GM18520 (cell line): ENCODE results near the gene HHLA2.
"Not testable (repeated sequence)": the region's sequence is repeated elsewhere in the genome, so short reads cannot be mapped to it uniquely, and the experiment has no call there.

Source experiments
- ATAC-seq: cut with Tn5 transposase; IDR thresholded peaks from one replicate; pipeline ENCODE4 v1.9.1; 2021; ENCODE audit not compliant: unreplicated experiment

HHLA2 gene

DNA sequence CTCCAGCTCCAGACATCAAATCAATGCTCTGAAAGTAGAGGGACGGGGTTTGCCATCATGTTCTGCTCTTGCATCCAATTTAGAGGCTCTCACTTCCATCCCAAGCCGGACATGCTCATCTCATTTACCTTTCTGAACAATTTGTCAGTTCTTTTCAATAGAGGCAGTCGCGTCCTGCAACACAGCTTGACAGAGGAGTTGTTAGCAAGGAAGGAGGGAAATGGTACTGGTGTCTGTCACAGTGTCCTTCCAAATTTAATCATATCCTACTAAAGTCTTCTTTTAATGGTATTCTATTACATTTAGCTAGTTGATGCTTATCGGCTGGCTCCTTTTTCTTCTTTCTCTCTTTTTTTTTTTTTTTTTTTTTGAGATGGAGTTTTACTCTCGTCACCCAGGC lies 45.6 kb downstream of the HHLA2 start:
- ATAC-seq: no peak

GRCh38 chr3:108342837-108343486 lies 46.6 kb downstream of the HHLA2 start:
- peak; percentile 75 for ATAC-seq

GRCh38 chr3:108343491-108343890 lies 47.1 kb downstream of the HHLA2 start:
- no peak for ATAC-seq

DNA sequence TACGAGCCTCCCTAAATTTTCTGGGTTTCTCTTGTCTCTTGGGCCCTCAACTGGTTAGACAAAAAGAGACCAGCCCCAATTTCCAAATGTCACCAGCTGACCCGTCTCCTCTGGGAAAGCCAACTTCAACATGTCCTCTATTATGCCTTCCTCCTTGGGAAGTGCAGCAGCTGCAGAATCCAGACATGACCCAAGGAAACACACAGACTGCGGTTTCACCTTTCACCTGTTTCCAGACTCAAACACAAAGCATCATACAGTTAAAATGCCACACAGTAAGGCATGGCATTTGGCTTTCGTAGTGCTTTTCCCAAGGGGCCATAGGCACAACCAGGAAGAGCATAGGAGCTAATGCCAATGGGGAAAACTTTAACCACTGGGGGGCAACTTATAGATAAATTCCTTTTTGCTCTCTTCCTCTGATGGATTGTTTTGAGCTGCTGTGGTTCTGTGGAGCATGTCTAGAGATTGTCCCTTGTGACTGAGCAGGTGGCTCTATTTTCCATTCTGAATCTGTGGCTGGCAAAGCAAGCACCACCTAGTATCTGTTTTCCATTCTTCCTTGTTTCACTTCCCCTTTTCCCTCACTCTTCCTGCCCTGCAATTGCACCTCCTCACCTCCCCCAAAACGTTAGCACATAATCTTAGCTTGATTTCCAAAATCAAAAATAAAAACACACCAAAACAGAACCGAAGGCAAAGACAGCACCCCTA lies 49.3 kb downstream of the HHLA2 start:
- ATAC-seq: no peak

DNA sequence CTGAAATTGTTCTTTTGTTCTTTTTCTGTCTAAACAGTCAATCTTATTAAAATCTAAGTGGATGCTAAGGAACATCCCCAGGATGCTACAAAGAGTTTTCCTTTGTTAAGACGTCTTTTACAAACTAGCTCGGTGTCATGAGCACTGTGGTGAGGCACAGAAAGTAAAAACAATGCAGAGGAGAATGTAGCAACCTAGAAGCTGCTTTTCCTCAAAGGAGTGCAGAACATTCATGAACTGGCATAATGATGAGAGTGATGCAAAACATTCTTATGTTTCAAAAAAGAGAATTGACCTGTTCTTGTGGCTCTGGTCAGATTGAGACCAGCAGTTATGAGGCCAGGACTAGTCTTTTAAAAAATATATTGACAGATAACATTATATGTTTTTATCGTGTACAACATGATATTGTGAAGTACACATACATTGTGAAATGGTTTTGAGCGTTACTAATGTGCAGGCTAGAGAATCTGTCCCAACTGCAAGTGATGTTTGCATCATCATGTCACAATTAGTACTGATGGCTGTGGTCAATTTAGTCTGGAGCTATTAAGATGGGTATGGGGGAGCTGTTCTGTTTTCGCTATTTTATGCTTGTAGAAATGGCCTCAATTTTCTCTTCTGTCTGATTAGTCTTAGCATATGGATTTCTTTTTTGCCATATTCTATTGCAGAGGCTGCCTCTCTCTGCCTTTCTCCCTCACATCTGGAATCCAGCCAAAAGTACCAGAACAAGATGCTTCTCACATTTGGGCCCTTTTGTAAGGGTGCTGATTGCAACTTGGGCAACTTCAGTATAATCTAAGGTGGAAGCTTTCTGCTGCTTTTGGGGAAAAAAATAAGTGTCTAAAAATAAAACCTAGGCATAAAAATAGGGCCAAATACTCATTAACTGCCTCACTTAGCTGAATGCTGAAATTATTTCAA lies 50.2 kb downstream of the HHLA2 start:
- no peak for ATAC-seq

GRCh38 chr3:108352176-108352575 lies 55.8 kb downstream of the HHLA2 start:
- ATAC-seq: no peak

- ATAC-seq: no peak
Measured at GRCh38 chr3:108354562-108354961, 58.2 kb downstream of the HHLA2 start.

DNA sequence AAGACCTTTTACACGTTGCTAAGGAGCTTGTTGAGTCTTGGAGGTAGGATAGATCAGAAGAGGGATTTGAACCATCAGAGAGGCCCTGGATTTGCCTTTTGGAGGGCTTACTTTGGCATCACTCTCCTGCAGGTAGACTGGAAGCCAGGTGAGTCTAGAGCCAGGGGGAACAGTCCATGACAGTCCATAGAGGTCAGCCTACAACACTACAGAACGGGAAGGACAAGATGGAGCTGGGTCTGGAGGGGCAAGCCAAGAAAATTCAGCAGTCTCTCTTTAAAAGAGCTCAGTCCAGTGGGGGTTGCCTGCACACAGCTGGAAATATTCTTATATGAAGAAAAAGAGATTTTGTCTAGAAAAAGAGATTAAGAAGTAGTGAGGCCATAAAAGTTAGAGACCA lies 60.7 kb downstream of the HHLA2 start:
- no peak for ATAC-seq

DNA sequence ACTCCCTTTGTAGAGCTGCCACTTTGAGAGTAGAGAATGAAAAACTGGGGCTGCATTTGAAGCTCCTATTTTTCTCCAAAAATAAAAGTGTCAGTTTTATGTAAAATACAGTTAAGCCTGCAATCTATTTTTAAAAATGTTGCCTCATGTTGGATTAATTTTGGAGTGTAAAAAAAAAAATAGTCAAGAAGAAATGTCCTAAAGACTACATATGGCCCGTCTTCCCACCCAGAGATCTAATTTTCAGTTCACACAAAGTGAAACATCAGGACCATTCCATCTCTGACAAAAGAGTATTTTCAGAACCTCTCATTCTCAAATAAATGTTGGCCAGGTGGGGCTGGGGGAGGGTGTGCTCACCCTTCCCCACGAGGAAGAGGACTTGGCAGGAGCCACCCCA lies 62.7 kb downstream of the HHLA2 start:
- no peak for ATAC-seq

DNA sequence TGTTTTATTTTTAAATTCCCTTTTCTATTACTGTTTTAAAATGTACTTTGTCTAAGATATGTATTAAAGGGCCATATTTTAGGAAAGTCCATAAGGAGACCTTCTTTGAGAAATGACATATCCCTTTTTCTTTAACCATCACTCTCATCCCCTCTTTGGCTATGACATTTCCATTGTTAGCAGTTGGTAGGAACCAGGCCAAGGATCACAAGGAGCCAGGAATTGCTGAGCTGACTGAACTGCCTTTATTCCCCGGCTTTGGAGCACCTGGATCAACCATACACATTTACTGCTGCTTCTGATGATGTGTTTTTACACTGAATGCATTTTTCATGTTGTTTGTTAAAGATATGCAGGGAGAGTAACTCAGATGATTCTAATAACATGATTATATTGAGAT lies 79.7 kb downstream of the HHLA2 start:
- no peak for ATAC-seq

- no peak for ATAC-seq
Measured at GRCh38 chr3:108377384-108377783, 81.0 kb downstream of the HHLA2 start.

DNA sequence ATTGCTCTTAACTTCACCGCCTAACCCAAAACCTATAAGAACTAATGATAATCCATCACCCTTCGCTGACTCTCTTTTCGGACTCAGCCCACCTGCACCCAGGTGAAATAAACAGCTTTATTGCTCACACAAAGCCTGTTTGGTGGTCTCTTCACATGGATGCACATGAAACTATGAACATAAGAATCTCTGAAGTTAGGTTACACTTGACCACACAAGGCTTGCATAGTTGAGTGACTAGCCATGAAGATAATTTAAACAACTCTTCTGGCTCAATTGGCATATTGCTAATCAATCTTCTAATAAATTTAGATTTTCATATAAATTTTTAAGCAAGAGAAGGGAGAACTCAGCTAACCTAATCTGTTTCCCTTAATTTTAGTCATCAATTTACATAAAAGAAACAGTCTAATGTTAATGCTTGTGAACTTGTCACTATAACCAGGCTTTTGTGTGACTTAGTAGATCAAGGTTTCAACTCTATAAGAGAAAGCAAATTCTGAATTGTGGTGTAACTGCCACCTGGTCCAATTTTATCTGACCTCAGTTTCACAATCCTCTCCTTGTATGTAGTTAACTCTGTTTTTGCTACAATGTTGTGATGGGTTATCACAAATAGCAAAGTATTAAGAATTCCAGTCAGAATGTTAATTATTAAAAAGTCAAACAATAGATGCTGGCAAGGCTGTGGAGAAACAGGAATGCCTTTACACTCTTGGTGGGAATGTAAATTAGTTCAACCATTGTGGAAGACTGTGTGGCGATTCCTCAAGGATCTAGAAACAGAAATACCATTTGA lies 82.0 kb downstream of the HHLA2 start:
- ATAC-seq: no peak

GRCh38 chr3:108378952-108379342 lies 82.6 kb downstream of the HHLA2 start:
- not testable (repeated sequence) for ATAC-seq

DNA sequence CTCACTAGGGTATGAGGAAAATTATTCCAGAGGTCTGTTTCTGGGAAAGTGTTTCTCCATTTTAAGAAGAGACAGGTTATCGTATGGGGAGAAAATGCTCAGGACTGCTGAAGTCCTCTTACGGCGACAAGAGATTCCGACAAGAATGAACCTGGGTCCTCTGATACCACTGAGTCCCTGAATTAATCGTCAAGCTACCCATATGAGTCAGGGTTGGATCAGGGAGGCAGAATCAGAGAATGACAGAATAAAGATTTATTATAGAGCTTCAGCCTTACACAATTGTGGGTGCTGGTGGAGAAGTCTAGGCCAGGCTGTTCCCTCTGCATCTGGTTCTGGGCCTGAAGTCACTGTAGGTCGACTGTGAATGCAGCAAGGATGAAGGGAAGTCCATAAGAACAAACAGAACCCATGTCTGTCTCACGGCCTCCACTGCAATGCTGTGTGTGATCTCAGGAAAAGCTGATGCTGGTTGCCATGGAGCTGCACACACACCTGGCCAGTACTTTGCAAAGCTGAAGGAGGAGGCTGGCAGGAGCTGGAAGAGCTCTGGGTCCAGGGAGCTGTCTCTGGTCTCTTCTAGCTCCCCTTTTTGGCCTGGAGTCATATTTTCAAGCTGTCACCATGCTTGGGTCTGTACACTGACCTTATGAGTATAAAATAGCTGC lies 83.9 kb downstream of the HHLA2 start:
- no peak for ATAC-seq

DNA sequence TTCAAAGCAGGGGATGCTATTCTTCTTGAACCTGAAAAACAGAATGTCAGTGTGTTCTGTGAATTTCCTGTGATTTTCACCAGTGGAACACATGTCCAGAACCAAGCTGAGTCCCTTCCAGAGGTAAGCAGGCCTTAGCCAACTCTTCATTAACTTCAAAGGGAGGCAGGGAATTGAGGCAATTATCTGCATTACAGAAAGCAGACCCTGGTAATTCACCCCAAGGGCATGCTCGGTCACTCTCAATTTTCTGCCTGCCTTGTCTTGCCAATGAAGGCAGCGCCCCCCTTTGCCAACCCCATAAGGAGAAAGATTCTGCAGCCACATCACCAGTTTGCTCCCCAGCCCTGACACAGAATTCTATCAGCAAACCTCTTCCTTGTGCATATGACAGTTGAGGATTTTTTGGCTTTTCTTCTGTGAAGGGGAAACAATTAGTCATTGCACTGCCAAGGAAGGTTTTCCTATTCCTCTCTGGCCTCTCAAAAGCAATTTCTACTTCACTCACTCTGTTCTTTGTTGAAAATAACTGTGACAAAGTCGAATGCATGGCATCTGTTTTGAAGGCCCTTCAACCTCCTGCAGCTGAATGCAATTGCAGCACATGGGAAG lies 85.3 kb downstream of the HHLA2 start:
- ATAC-seq: no peak

DNA sequence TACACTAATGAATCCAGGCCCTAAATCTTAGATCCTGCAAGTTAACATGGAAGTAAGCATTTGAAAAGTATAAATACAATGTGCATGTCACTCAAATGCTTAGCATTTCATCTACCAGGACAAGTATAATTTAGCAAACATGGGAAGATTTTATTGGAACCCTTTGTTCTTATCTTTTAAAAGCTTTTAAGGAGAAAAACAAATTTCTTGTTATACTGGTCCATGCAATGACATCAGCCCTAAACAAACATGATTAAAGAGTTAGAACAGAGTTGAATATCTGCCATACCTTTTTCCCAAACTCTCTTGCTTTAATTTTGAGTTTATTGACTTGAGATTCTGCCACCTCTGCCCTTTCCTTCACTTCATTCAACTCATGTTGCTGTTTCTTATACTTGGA lies 87.0 kb downstream of the HHLA2 start:
- no peak for ATAC-seq

GRCh38 chr3:108387063-108387462 lies 90.7 kb downstream of the HHLA2 start:
- no peak for ATAC-seq

- peak; percentile 48 for ATAC-seq
Measured at GRCh38 chr3:108388136-108389132, 92.1 kb downstream of the HHLA2 start.

GRCh38 chr3:108389372-108389771 lies 93.0 kb downstream of the HHLA2 start:
- ATAC-seq: no peak
